Measurements from ENCODE around the gene CD47. TPM values are rescaled to one million over a fixed set of nuclear protein-coding genes. Genes with fewer than 3 reads are reported as not detected.

The CD47 gene
- polyA plus RNA-seq, 3 donors, result 52.3 to 203 (median 173) TPM

- H3K9me3 Mint-ChIP-seq, result peaks cover 0 to 4% (median 0%) of the 10 kb centered on the region in 7 donors
- DNase-seq, result no peak
- peaks cover 2 to 10% (median 4%) of the 10 kb centered on the region in 3 donors for H3K27me3 Mint-ChIP-seq (ENCODE audit: low read depth in 3 of 3)
- Histone ChIP-seq H3K36me3 (replicated peaks in 1 of 2; ENCODE audit: control insufficient read depth in 1 of 2, insufficient read depth in 2 of 2, low read length in 2 of 2) (no peaks in the 10 kb centered on the region), H3K27me3 (ENCODE audit: control insufficient read depth in 2 of 2, insufficient read depth in 2 of 2, low read length in 2 of 2) (peaks cover 0 to 3% of the 10 kb centered on the region in 2 donors), H4K20me1 (ENCODE audit: insufficient read depth, low read length) (no peaks in the 10 kb centered on the region), H3K79me2 (ENCODE audit: insufficient read depth, low read length) (no peaks in the 10 kb centered on the region), H3K27ac (ENCODE audit: low read depth in 1 of 2, low read length in 2 of 2) (no peak overlapping the region), H2AFZ (ENCODE audit: insufficient read depth, low read depth, low read length, poor library complexity, severe bottlenecking) (no peak overlapping the region), H3K4me1 (ENCODE audit: control insufficient read depth in 1 of 2, insufficient read depth in 2 of 2, low read length in 2 of 2) (peaks cover 40 to 41% of the 10 kb centered on the region in 2 donors), H3K9me3 (replicated peaks in 1 of 2; ENCODE audit: control insufficient read depth in 1 of 2, insufficient read depth in 1 of 2, low read length in 2 of 2) (no peaks in the 10 kb centered on the region), H3K4me3 (replicated peaks in 1 of 3; ENCODE audit: low read depth in 2 of 3, low read length in 3 of 3) (no peak overlapping the region), H3K9ac (ENCODE audit: insufficient read depth, low read length, poor library complexity, severe bottlenecking) (no peak overlapping the region), H3K4me2 (replicated peaks; ENCODE audit: extremely low read depth, low read length, poor library complexity, severe bottlenecking) (no peak overlapping the region)
- peak overlapping the region in 1 of 2 donors; percentile 29 for H3K4me3 Mint-ChIP-seq
- TF ChIP-seq CTCF (IDR thresholded peaks at IDR 0.05), result no peak
- peaks cover 41% of the 10 kb centered on the region for H3K4me1 Mint-ChIP-seq
- WGBS (ENCODE audit: insufficient coverage), result 86% methylated on average over 1 of the region's 2 CpGs
- H3K36me3 Mint-ChIP-seq, result peaks cover 0 to 2% of the 10 kb centered on the region in 2 donors
- intact Hi-C loops (cut with micrococcal nuclease), result loop anchor here in 1 of 2 donors (5.0 kb wide), 1 partner anchor 36 kb away; no protein-coding TSS in a partner anchor
- peak overlapping the region in 3 of 7 donors; percentile 1 to 61 (median 5) for H3K27ac Mint-ChIP-seq
These were observed 82.7 kb downstream of the CD47 start for GRCh38 chr3:108008106-108008505.

- peaks cover 46 to 48% of the 10 kb centered on the region in 2 donors for H3K4me1 ChIP-seq (ENCODE audit: control insufficient read depth in 1 of 2, insufficient read depth in 2 of 2, low read length in 2 of 2)
- Mint-ChIP-seq H3K27ac (peak overlapping the region in 5 of 7 donors; percentile 15 to 76 (median 70)), H3K27me3 (ENCODE audit: low read depth in 3 of 3) (peaks cover 2 to 6% (median 4%) of the 10 kb centered on the region in 3 donors), H3K4me3 (no peak overlapping the region), H3K4me1 (peaks cover 53% of the 10 kb centered on the region), H3K9me3 (peaks cover 0 to 4% (median 0%) of the 10 kb centered on the region in 7 donors), H3K36me3 (peaks cover 0 to 2% of the 10 kb centered on the region in 2 donors)
- no peak for TF ChIP-seq CTCF (IDR thresholded peaks at IDR 0.05)
- DNase-seq, result peak; percentile 40 to 64 (median 57)
- H3K9ac ChIP-seq (ENCODE audit: insufficient read depth, low read length, poor library complexity, severe bottlenecking), result no peak overlapping the region
- no peak overlapping the region for H2AFZ ChIP-seq (ENCODE audit: insufficient read depth, low read depth, low read length, poor library complexity, severe bottlenecking)
- no CpG with 5 or more reads among the region's 2 CpGs for WGBS (ENCODE audit: insufficient coverage)
- no peaks in the 10 kb centered on the region for H3K9me3 ChIP-seq (replicated peaks in 1 of 2; ENCODE audit: control insufficient read depth in 1 of 2, insufficient read depth in 1 of 2, low read length in 2 of 2)
- peak overlapping the region; percentile 23 for H3K4me2 ChIP-seq (replicated peaks; ENCODE audit: extremely low read depth, low read length, poor library complexity, severe bottlenecking)
- no peaks in the 10 kb centered on the region for H3K36me3 ChIP-seq (replicated peaks in 1 of 2; ENCODE audit: control insufficient read depth in 1 of 2, insufficient read depth in 2 of 2, low read length in 2 of 2)
- peak overlapping the region in 1 of 2 donors; percentile 44 for H3K27ac ChIP-seq (ENCODE audit: low read depth in 1 of 2, low read length in 2 of 2)
- H4K20me1 ChIP-seq (ENCODE audit: insufficient read depth, low read length), result no peaks in the 10 kb centered on the region
- peaks cover 0 to 2% of the 10 kb centered on the region in 2 donors for H3K27me3 ChIP-seq (ENCODE audit: control insufficient read depth in 2 of 2, insufficient read depth in 2 of 2, low read length in 2 of 2)
- no peaks in the 10 kb centered on the region for H3K79me2 ChIP-seq (ENCODE audit: insufficient read depth, low read length)
- H3K4me3 ChIP-seq (replicated peaks in 1 of 3; ENCODE audit: low read depth in 2 of 3, low read length in 3 of 3), result no peak overlapping the region
- intact Hi-C loops (cut with micrococcal nuclease), result loop anchor here in 1 of 2 donors (5.0 kb wide), 1 partner anchor 35 kb away; no protein-coding TSS in a partner anchor
These were observed 83.9 kb downstream of the CD47 start for GRCh38 chr3:108006881-108007331.
